GM21423 (cell line): ENCODE data around the gene CLEC1A.
"Not testable (repeated sequence)": the region's sequence is repeated elsewhere in the genome, so short reads cannot be mapped to it uniquely, and the experiment has no call there.

Source experiments
- ATAC-seq: cut with Tn5 transposase; IDR thresholded peaks from one replicate; pipeline ENCODE4 v1.9.1; 2021; ENCODE audit warnings: mild to moderate bottlenecking, moderate library complexity; ENCODE audit not compliant: unreplicated experiment

CLEC1A gene

DNA sequence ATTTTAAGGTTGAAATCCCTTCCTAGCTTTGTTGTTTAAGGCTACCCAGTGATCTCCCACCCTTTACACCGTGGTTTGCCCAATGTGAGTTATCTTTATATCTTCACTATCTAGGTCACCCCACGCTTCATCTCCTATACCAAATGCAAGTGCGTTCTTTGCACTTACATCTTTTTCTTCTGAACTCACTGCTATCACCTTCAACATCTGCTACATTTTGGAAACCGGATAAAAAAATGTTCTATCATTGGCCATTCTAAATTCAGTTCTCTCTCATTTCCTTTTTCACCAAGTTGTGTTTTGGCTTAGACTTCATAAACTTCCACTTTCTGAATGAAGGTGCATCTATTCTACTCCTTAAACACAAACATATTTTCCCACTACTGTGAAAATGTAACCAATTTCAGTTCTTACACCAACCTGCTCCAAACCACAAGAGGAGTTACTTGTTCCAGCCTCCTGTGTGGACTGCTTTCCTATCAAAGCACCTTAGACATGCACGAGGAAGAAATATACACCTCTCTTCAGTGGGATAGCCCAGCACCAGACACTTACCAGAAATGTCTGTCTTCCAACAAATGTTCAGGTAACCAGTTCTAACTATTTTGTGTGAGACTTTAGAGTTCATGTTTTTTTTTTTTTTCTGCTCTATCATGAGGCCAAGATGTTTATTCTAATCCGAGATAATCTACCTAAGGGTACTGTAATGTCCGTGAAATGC, 46.4 kb downstream of the CLEC1A start:
- no peak for ATAC-seq

GRCh38 chr12:10048526-10048925, 50.3 kb downstream of the CLEC1A start:
- ATAC-seq = no peak

DNA sequence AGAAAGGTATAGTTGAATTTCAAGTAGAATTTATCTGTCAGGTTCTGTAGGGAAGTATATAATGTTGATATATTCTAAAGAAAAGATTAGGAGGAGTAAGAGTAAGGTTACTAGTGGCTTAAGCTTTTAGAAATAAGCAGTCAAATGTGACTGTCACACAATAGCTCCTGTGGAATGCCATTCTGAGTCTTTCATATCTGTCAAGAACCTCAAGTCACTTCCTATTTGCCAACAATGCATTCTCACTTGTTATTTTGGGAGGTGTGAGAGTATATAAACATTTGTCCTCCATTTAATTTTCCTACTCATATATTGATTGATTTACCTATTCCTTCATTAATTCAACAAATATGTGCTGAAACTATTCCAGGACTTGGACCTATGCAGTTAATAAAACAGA, 56.6 kb downstream of the CLEC1A start:
- ATAC-seq = no peak

GRCh38 chr12:10033783-10034545, 64.8 kb downstream of the CLEC1A start:
- ATAC-seq = no peak

GRCh38 chr12:10031771-10032175, 67.0 kb downstream of the CLEC1A start:
- no peak for ATAC-seq

- no peak for ATAC-seq
These were observed 67.5 kb downstream of the CLEC1A start for GRCh38 chr12:10031321-10031720.

DNA sequence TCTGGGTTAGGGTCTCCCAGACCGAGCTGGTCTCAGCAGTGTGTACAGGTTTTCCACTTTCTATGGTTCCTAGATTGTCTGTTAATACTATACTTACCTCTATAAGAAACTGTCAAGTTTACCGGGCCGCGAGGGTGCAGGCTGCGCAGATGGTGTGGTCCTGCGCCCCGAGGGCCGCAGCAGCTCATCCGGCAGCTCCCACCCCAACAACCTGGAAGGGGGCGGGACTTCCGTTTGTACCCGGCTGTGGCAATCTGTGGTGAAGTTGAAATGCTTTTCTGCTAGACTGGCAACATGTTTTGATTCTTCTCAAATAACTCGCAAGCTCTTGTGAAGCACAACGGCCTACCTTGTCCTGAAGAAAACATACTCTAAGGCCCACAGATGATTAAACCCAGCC, 68.3 kb downstream of the CLEC1A start, which contains the start of gene CLEC9A:
Gene CLEC9A (plus strand): TSS at position 237 of the 400 bp plus-strand sequence. CDS start 22,006 bp downstream, outside the sequence.
- no peak for ATAC-seq

DNA sequence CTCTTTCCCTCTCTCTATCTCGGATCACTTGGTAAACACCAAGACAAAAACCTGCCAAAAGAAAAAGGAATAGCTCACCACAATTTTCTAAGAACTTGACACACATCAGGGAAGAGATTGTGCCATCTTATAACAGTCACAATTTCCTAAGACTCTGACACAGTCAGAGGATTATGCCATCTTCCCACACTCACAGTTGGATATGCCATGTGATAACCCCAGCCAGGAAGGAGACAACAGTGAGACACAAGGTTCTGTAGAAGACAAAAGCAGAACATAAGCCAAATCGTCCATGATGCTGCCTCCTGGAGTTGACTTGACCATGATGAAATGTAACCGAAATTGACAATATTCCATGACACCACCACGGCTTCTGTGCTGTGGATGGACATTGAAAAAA, 71.1 kb downstream of the CLEC1A start:
- ATAC-seq = no peak

DNA sequence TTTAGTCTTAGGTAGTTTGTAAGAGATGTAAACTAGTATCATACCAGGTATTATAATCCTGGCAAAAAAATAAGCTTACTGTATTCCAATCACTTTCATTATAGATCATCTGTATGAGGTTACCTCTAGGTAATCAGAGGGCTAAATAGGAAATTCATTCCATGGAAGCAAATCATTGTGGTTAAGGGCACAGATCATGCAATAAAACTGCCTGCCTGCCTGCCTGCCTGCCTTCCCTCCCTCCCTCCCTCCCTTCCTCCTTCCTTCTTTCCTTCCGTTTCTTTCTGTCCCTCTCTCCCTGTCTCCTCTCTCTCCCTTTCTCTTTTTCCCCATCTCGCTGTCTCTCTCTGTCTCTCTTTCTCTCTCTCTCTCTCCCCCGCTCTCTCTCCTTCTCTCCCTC, 71.5 kb downstream of the CLEC1A start:
- ATAC-seq = no peak

DNA sequence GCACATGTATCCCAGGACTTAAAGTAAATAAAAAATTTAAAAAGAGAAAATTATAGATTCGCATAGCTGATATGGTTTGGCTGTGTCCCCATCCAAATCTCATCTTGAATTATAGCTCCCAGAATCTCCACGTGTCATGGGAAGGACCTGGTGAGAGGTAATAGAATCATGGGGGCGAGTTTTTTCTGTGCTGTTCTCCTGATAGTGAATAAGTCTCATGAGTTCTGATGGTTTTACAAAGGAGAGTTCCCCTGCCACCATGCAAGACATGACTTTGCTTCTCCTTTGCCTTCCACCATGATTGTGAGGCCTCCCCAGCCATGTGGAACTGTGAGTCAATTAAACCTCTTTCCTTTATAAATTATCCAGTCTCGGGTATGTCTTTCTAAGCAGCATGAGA, 72.1 kb downstream of the CLEC1A start:
- not testable (repeated sequence) for ATAC-seq

DNA sequence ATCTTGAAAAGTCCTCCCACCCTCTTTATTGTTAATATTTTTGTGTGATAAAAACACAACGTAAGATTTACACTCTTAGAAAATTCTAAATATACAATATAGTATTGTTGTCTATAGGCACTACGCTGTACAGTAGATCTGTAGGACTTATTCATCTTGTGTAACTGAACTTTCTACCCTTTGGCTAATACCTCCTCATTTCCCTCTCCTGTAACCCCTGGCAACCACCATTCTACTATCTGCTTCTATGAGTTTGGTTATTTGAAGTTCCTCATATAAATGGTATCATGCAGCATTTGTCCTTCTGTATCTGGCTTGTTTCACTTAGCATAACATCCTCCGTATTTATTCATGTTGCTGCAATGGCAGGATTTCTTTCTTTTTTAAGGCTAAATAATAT, 73.5 kb downstream of the CLEC1A start:
- no peak for ATAC-seq

GRCh38 chr12:10021342-10021741, 77.4 kb downstream of the CLEC1A start:
- no peak for ATAC-seq
